CD14-positive monocyte (primary cell): ENCODE measurements around the gene PTPRD. TPM values are rescaled to one million over a fixed set of nuclear protein-coding genes. Genes with fewer than 3 reads are reported as not detected.

ENCODE experiments used
- DNase-seq, 3 donors: peaks; one replicate each; pipeline ENCODE4 v3.0.0-alpha.2; 2011 to 2022
- H2AFZ ChIP-seq: 2 replicates; pipeline ENCODE4 v1.6.0; 2012; ENCODE audit warnings: mild to moderate bottlenecking, low read depth, low read length, inconsistent platforms; ENCODE audit not compliant: insufficient read depth, poor library complexity, severe bottlenecking
- H3K27ac ChIP-seq, 2 donors: 1 replicate in 1 of 2; 2 replicates in 1 of 2; pipeline ENCODE4 v1.5.1; 2012 to 2013; ENCODE audit warnings: low read length in 2 of 2, control low read depth in 1 of 2, inconsistent platforms in 1 of 2, low read depth in 1 of 2, mild to moderate bottlenecking in 1 of 2
- H3K27me3 ChIP-seq, 2 donors: one replicate each; pipeline versions ENCODE4 v1.6.0 to v1.6.1; 2011 to 2013; ENCODE audit warnings: low read length in 2 of 2; ENCODE audit not compliant: control insufficient read depth in 2 of 2, insufficient read depth in 2 of 2
- H3K36me3 ChIP-seq, 2 donors: replicated peaks in 1 of 2; 1 replicate in 1 of 2; 2 replicates in 1 of 2; pipeline versions ENCODE4 v1.5.1 to v1.6.1; 2012 to 2013; ENCODE audit warnings: low read length in 2 of 2, control low read depth in 1 of 2, inconsistent platforms in 1 of 2, mild to moderate bottlenecking in 1 of 2; ENCODE audit not compliant: insufficient read depth in 2 of 2, control insufficient read depth in 1 of 2
- H3K4me1 ChIP-seq, 2 donors: 1 replicate in 1 of 2; 2 replicates in 1 of 2; pipeline versions ENCODE4 v1.5.1 to v1.6.1; 2012 to 2013; ENCODE audit warnings: low read length in 2 of 2, control low read depth in 1 of 2, inconsistent platforms in 1 of 2, mild to moderate bottlenecking in 1 of 2, moderate library complexity in 1 of 2; ENCODE audit not compliant: insufficient read depth in 2 of 2, control insufficient read depth in 1 of 2
- H3K4me2 ChIP-seq: replicated peaks from 2 replicates; pipeline ENCODE3; 2012; ENCODE audit warnings: low read length, moderate library complexity, mild to moderate bottlenecking; ENCODE audit not compliant: poor library complexity, severe bottlenecking; ENCODE audit errors: extremely low read depth
- H3K4me3 ChIP-seq, 3 experiments: fragments of 200-600 bp in 1 of 3; sonication (generic) in 1 of 3; replicated peaks in 1 of 3; 1 replicate in 2 of 3; 2 replicates in 1 of 3; pipeline ENCODE4 v1.5.1; 2011 to 2013; ENCODE audit warnings: low read length in 3 of 3, mild to moderate bottlenecking in 3 of 3, control low read depth in 2 of 3, low read depth in 2 of 3, inconsistent platforms in 1 of 3, moderate library complexity in 1 of 3
- H3K79me2 ChIP-seq: 2 replicates; pipeline ENCODE4 v1.6.0; 2012; ENCODE audit warnings: mild to moderate bottlenecking, control low read depth, inconsistent platforms, low read length, moderate library complexity; ENCODE audit not compliant: insufficient read depth
- H3K9ac ChIP-seq: 2 replicates; pipeline ENCODE4 v1.6.0; 2017; ENCODE audit warnings: low read length, mild to moderate bottlenecking; ENCODE audit not compliant: insufficient read depth, poor library complexity, severe bottlenecking
- H3K9me3 ChIP-seq, 2 donors: replicated peaks in 1 of 2; 1 replicate in 1 of 2; 2 replicates in 1 of 2; pipeline versions ENCODE4 v1.5.1 to v1.6.1; 2012 to 2013; ENCODE audit warnings: low read length in 2 of 2, control low read depth in 1 of 2; ENCODE audit not compliant: control insufficient read depth in 1 of 2, insufficient read depth in 1 of 2
- H4K20me1 ChIP-seq: 2 replicates; pipeline ENCODE4 v1.6.0; 2012; ENCODE audit warnings: mild to moderate bottlenecking, low read length, control low read depth, moderate library complexity; ENCODE audit not compliant: insufficient read depth
- H3K27ac Mint-ChIP-seq, 7 donors: one replicate each; pipeline ENCODE4 v1.8.0; 2020; ENCODE audit warnings: mild to moderate bottlenecking in 7 of 7, mixed read lengths in 7 of 7, moderate library complexity in 6 of 7, inconsistent platforms in 2 of 7
- H3K27me3 Mint-ChIP-seq, 3 donors: one replicate each; pipeline ENCODE4 v1.8.0; 2021 to 2022; ENCODE audit warnings: low read depth in 3 of 3, mild to moderate bottlenecking in 3 of 3, mixed read lengths in 3 of 3, moderate library complexity in 3 of 3, inconsistent platforms in 1 of 3
- H3K36me3 Mint-ChIP-seq, 2 donors: one replicate each; pipeline ENCODE4 v1.8.0; 2020; ENCODE audit warnings: mixed read lengths in 2 of 2, inconsistent platforms in 1 of 2, mild to moderate bottlenecking in 1 of 2
- H3K4me1 Mint-ChIP-seq: one replicate; pipeline ENCODE4 v1.8.0; 2020; ENCODE audit warnings: mild to moderate bottlenecking, mixed read lengths
- H3K4me3 Mint-ChIP-seq, 2 donors: one replicate each; pipeline ENCODE4 v1.8.0; 2020; ENCODE audit warnings: mild to moderate bottlenecking in 2 of 2, mixed read lengths in 2 of 2, moderate library complexity in 1 of 2
- H3K9me3 Mint-ChIP-seq, 7 donors: one replicate each; pipeline ENCODE4 v1.8.0; 2020 to 2022; ENCODE audit warnings: mixed read lengths in 7 of 7, mild to moderate bottlenecking in 6 of 7, moderate library complexity in 6 of 7, inconsistent platforms in 2 of 7
- WGBS: methylation state at CpG from one replicate; pipeline ENCODE4 v1.1.5; 2013; ENCODE audit warnings: missing lambda C conversion rate; ENCODE audit not compliant: insufficient coverage; 5-methylcytosine and 5-hydroxymethylcytosine counted together
- intact Hi-C, 2 donors: fragments of 100-400 bp; cut with micrococcal nuclease; formaldehyde crosslinking; loops; one replicate each; pipeline versions ENCODE4 v1.15.0 to v1.15.1; 2023
- polyA plus RNA-seq, 3 donors: library from polyadenylated mRNA; depleted of rRNA in 1 of 3; unstranded in 2 of 3; stranded (reverse) in 1 of 3; fragments of 300-500 nt in 2 of 3; fragments of >200 nt in 1 of 3; fragmentation: Illumina TruSeq in 2 of 3; gene quantifications; 1 replicate in 2 of 3; 2 replicates in 1 of 3; pipeline ENCODE4 v1.2.3, GENCODE V29; 2012 to 2021
- TF ChIP-seq, protein P1 (sequence below): fragments of 200-600 bp; IDR thresholded peaks from one replicate; pipeline ENCODE4 v1.8.0; 2022; ENCODE audit warnings: antibody characterized with exemption, mild to moderate bottlenecking

PTPRD gene
- polyA plus RNA-seq, 3 donors = not detected

DNA sequence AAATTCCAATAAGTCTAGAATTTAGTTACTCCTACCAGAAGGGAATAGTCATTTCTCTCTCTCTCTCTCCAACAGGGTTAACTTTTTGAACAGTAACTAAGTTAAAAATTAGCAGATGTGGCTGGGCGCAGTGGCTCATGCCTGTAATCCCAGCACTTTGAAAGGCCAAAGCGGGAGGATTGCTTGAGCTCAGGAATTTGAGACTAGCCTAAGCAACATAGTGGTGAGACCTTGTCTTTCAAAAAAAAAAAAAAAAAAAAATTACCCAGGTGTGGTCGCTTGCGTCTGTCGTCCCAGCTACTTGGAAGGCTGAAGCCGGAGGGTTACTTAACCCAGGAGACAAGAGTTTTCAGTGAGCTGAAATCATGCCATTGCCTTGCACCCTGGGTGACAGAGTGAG, 639.7 kb downstream of the PTPRD start:
- Mint-ChIP-seq H3K27ac (no peak overlapping the region), H3K27me3 (no peaks in the 10 kb centered on the region), H3K4me1 (no peaks in the 10 kb centered on the region), H3K36me3 (no peaks in the 10 kb centered on the region), H3K4me3 (no peak overlapping the region), H3K9me3 (no peaks in the 10 kb centered on the region)
- H3K27ac ChIP-seq = no peak overlapping the region
- no peaks in the 10 kb centered on the region for H3K36me3 ChIP-seq
- no peak overlapping the region for H2AFZ ChIP-seq
- H3K27me3 ChIP-seq = no peaks in the 10 kb centered on the region
- WGBS = no CpG with 5 or more reads among the region's 6 CpGs
- no peak overlapping the region for H3K9ac ChIP-seq
- no peak overlapping the region for H3K4me3 ChIP-seq
- no peaks in the 10 kb centered on the region for H3K9me3 ChIP-seq
- DNase-seq = no peak
- H3K79me2 ChIP-seq = no peaks in the 10 kb centered on the region
- intact Hi-C loops = no loop called here
- TF ChIP-seq, protein P1, sequence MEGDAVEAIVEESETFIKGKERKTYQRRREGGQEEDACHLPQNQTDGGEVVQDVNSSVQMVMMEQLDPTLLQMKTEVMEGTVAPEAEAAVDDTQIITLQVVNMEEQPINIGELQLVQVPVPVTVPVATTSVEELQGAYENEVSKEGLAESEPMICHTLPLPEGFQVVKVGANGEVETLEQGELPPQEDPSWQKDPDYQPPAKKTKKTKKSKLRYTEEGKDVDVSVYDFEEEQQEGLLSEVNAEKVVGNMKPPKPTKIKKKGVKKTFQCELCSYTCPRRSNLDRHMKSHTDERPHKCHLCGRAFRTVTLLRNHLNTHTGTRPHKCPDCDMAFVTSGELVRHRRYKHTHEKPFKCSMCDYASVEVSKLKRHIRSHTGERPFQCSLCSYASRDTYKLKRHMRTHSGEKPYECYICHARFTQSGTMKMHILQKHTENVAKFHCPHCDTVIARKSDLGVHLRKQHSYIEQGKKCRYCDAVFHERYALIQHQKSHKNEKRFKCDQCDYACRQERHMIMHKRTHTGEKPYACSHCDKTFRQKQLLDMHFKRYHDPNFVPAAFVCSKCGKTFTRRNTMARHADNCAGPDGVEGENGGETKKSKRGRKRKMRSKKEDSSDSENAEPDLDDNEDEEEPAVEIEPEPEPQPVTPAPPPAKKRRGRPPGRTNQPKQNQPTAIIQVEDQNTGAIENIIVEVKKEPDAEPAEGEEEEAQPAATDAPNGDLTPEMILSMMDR = no peak
- no peaks in the 10 kb centered on the region for H3K4me1 ChIP-seq
- no peak overlapping the region for H3K4me2 ChIP-seq
- no peaks in the 10 kb centered on the region for H4K20me1 ChIP-seq

DNA sequence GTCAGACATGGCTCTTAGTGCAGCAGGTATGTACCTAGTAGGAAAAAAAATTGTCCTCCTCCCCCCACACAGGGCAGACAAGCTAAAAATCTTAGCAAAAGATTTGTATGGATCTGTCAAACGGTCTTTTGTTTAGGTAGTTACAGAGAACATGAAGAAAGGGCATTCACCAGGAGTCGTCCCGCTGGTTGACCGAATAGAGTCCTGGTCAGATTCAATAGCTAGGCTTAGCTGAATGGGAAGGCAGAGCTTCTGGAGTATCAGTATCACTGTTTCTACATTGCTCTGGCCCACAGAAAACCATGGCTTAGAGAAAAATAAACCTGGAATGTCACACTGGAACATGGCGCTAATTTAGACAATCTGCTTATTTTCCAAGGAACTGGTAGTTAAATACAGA, 642.3 kb downstream of the PTPRD start:
- no peaks in the 10 kb centered on the region for H3K4me1 Mint-ChIP-seq
- no peak overlapping the region for H3K27ac Mint-ChIP-seq
- Histone ChIP-seq H3K9me3 (no peaks in the 10 kb centered on the region), H2AFZ (no peak overlapping the region), H3K4me2 (no peak overlapping the region), H4K20me1 (no peaks in the 10 kb centered on the region), H3K27me3 (no peaks in the 10 kb centered on the region), H3K27ac (no peak overlapping the region), H3K79me2 (no peaks in the 10 kb centered on the region), H3K4me1 (no peaks in the 10 kb centered on the region), H3K4me3 (no peak overlapping the region), H3K36me3 (no peaks in the 10 kb centered on the region), H3K9ac (no peak overlapping the region)
- TF ChIP-seq, protein P1 = no peak
- WGBS = 93% methylated on average over 4 of the region's 5 CpGs
- no peak for DNase-seq
- no peaks in the 10 kb centered on the region for H3K9me3 Mint-ChIP-seq
- intact Hi-C loops = no loop called here
- no peak overlapping the region for H3K4me3 Mint-ChIP-seq
- no peaks in the 10 kb centered on the region for H3K36me3 Mint-ChIP-seq
- no peaks in the 10 kb centered on the region for H3K27me3 Mint-ChIP-seq
